Neural cell (in vitro differentiated cells): Measurements from ENCODE around the gene ADIPOQ. TPM values are rescaled to one million over a fixed set of nuclear protein-coding genes. Genes with fewer than 3 reads are reported as not detected.

Source experiments
- H2AFZ ChIP-seq: fragments of 200-600, 300-800 bp; sonication (generic), shearing (Covaris generic); 2 replicates; pipeline ENCODE4 v1.6.0; 2014; ENCODE audit warnings: low read depth, mild to moderate bottlenecking, antibody characterized with exemption, low read length, moderate library complexity
- H3F3A ChIP-seq: fragments of 200-600 bp; shearing (Covaris generic); 2 replicates; pipeline ENCODE4 v1.6.1; 2016; ENCODE audit warnings: mild to moderate bottlenecking, moderate library complexity, mixed read lengths, antibody characterized with exemption, low read length; ENCODE audit not compliant: insufficient read depth, poor library complexity, severe bottlenecking
- H3K27ac ChIP-seq: fragments of 200-600, 300-800 bp; sonication (generic), shearing (Covaris generic); 2 replicates; pipeline ENCODE4 v1.5.1; 2014; ENCODE audit warnings: mild to moderate bottlenecking, low read length, moderate library complexity
- H3K27me3 ChIP-seq: fragments of 300-800, 200-600 bp; sonication (generic), shearing (Covaris generic); 2 replicates; pipeline ENCODE4 v1.6.0; 2014; ENCODE audit warnings: mild to moderate bottlenecking, low read depth, low read length, moderate library complexity; ENCODE audit not compliant: insufficient read depth
- H3K36me3 ChIP-seq: fragments of 300-800, 200-600 bp; sonication (generic), shearing (Covaris generic); 2 replicates; pipeline ENCODE4 v1.5.1; 2014; ENCODE audit warnings: mild to moderate bottlenecking, antibody characterized with exemption, low read length, moderate library complexity; ENCODE audit not compliant: insufficient read depth
- H3K4me2 ChIP-seq: fragments of 300-800, 200-600 bp; sonication (generic), shearing (Covaris generic); 2 replicates; pipeline ENCODE4 v1.6.0; 2014; ENCODE audit warnings: mild to moderate bottlenecking, low read length
- H3K4me3 ChIP-seq: fragments of 300-800, 200-600 bp; sonication (generic), shearing (Covaris generic); 2 replicates; pipeline ENCODE4 v1.5.1; 2014; ENCODE audit warnings: mild to moderate bottlenecking, low read length, moderate library complexity
- H3K79me2 ChIP-seq: fragments of 200-600 bp; shearing (Covaris generic); replicated peaks from 2 replicates; pipeline ENCODE4 v1.6.0; 2014; ENCODE audit warnings: mild to moderate bottlenecking, low read length, moderate library complexity; ENCODE audit not compliant: insufficient read depth
- H3K9ac ChIP-seq: fragments of 300-800, 200-600 bp; sonication (generic), shearing (Covaris generic); 2 replicates; pipeline ENCODE4 v1.6.1; 2016; ENCODE audit warnings: mild to moderate bottlenecking, low read length, mixed read lengths
- H3K9me2 ChIP-seq: fragments of 200-600 bp; shearing (Covaris generic); 2 replicates; pipeline ENCODE4 v1.6.1; 2016; ENCODE audit warnings: mild to moderate bottlenecking, low read length, mixed read lengths; ENCODE audit not compliant: insufficient read depth
- H3K9me3 ChIP-seq: fragments of 200-600, 300-800 bp; sonication (generic), shearing (Covaris generic); 2 replicates; pipeline ENCODE4 v1.6.1; 2016; ENCODE audit warnings: mild to moderate bottlenecking, mixed run types, low read length, moderate library complexity, mixed read lengths
- H4K20me1 ChIP-seq: fragments of 200-600 bp; shearing (Covaris generic); 2 replicates; pipeline ENCODE4 v1.6.1; 2016; ENCODE audit warnings: mild to moderate bottlenecking, mixed run types; ENCODE audit not compliant: insufficient read depth
- EP300 ChIP-seq: fragments of 450-650 bp; conservative IDR thresholded peaks from 2 replicates; pipeline ENCODE4 v1.6.1; 2014; ENCODE audit warnings: antibody characterized with exemption, mild to moderate bottlenecking, moderate library complexity; ENCODE audit not compliant: poor library complexity, severe bottlenecking
- EZH2 ChIP-seq: fragments of 200-600, 300-800 bp; shearing (Covaris generic), sonication (generic); IDR thresholded peaks from 2 replicates; pipeline ENCODE4 v1.6.1; 2014; ENCODE audit warnings: antibody characterized with exemption, low read length, borderline replicate concordance, mild to moderate bottlenecking; ENCODE audit not compliant: insufficient read depth, poor library complexity, severe bottlenecking
- MXI1 ChIP-seq: fragments of 450-650 bp; conservative IDR thresholded peaks from 2 replicates; pipeline ENCODE4 v1.6.1; 2014; ENCODE audit warnings: antibody characterized with exemption, mild to moderate bottlenecking; ENCODE audit not compliant: poor library complexity, severe bottlenecking
- POLR2AphosphoS5 ChIP-seq: IDR thresholded peaks from 2 replicates; pipeline ENCODE4 v1.6.1; 2012
- RAD21 ChIP-seq: fragments of 450-650 bp; conservative IDR thresholded peaks from 2 replicates; pipeline ENCODE4 v1.6.1; 2014; ENCODE audit warnings: antibody characterized with exemption, mild to moderate bottlenecking, moderate library complexity
- SMC3 ChIP-seq: fragments of 450-650 bp; conservative IDR thresholded peaks from 2 replicates; pipeline ENCODE4 v1.6.1; 2014; ENCODE audit warnings: antibody characterized with exemption, mild to moderate bottlenecking, moderate library complexity; ENCODE audit not compliant: poor library complexity
- TAF1 ChIP-seq: IDR thresholded peaks from 2 replicates; pipeline ENCODE4 v1.6.1; 2012; ENCODE audit warnings: low read depth
- polyA plus RNA-seq: library from polyadenylated mRNA; depleted of rRNA; stranded (reverse); fragments of >200 nt; gene quantifications from 2 replicates; pipeline ENCODE4 v1.2.3, GENCODE V29; 2014
- TF ChIP-seq, protein P1 (sequence below): IDR thresholded peaks from 2 replicates; pipeline ENCODE4 v1.6.1; 2012; ENCODE audit warnings: borderline replicate concordance
- TF ChIP-seq, protein P2 (sequence below): fragments of 450-650 bp; IDR thresholded peaks from 2 replicates; pipeline ENCODE4 v1.5.1; 2014; ENCODE audit warnings: antibody characterized with exemption, mild to moderate bottlenecking, moderate library complexity; ENCODE audit not compliant: poor library complexity, severe bottlenecking

The ADIPOQ gene
- polyA plus RNA-seq, 1 donor from 2014 or later = not detected

DNA sequence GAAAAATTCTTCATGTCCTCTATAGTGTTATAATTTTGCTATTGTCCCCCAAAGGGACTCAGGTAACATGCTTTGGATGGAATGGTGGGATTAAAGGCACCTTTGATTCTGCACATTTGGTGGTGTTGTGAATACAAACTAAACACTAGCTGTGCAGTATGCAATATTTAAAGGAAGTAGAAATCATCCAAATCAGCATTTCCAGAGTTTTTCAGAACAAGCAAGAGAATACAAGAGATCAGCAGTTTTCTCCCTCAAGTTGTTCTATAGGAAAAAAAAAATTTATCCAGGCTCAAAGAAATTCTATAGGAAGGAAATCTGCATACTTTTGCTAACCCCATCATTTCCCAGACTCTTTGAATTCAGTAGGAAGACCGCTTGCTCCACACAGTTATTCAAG, 10.2 kb upstream of the ADIPOQ start:
- H3K27me3 ChIP-seq = peaks cover 38% of the 10 kb centered on the region

DNA sequence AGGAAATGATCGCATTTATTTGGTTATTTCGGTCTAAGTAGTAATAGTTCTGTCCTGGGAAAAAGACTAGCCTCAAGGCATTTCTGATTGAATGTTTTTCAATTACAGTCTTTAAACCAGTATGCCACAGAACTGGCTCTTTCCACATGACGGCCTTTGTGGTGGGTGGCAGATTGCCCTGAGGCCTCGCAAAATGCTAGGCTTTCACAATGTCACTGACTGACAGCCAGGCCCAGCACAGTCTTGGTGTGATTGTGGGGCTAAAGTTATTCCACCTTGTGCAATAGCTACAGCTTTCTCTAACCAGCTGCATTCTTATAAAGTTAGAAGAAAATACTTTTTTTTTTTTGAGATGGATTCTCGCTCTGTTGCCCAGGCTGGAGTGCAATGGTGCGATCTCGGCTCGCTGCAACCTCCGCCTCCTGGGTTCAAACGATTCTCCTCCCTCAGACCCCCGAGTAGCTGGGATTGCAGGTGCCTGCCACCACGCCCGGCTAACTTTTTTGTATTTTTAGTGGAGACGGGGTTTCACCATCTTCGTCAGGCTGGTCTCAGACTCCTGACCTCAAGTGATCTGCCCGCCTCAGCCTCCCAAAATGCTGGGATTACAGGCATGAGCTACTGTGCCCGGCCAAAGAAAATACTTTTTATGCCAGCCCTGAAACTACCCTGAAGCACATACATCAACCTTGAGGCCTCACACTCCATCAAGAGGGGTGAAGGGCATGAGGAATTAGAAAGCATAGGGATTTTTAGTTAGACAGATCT, 2.5 kb upstream of the ADIPOQ start:
- Histone ChIP-seq H3K27ac (no peak overlapping the region), H3K36me3 (no peaks in the 10 kb centered on the region), H3K9me2 (no peaks in the 10 kb centered on the region), H2AFZ (no peak overlapping the region), H3K27me3 (no peaks in the 10 kb centered on the region), H3K4me3 (no peak overlapping the region), H3K4me2 (no peak overlapping the region), H3K9ac (no peak overlapping the region), H4K20me1 (no peaks in the 10 kb centered on the region), H3F3A (no peaks in the 10 kb centered on the region), H3K9me3 (no peaks in the 10 kb centered on the region), H3K79me2 (no peaks in the 10 kb centered on the region)
- no peak for TF ChIP-seq SMC3
- TF ChIP-seq POLR2AphosphoS5 = peak; percentile 17
- TF ChIP-seq, protein P1, sequence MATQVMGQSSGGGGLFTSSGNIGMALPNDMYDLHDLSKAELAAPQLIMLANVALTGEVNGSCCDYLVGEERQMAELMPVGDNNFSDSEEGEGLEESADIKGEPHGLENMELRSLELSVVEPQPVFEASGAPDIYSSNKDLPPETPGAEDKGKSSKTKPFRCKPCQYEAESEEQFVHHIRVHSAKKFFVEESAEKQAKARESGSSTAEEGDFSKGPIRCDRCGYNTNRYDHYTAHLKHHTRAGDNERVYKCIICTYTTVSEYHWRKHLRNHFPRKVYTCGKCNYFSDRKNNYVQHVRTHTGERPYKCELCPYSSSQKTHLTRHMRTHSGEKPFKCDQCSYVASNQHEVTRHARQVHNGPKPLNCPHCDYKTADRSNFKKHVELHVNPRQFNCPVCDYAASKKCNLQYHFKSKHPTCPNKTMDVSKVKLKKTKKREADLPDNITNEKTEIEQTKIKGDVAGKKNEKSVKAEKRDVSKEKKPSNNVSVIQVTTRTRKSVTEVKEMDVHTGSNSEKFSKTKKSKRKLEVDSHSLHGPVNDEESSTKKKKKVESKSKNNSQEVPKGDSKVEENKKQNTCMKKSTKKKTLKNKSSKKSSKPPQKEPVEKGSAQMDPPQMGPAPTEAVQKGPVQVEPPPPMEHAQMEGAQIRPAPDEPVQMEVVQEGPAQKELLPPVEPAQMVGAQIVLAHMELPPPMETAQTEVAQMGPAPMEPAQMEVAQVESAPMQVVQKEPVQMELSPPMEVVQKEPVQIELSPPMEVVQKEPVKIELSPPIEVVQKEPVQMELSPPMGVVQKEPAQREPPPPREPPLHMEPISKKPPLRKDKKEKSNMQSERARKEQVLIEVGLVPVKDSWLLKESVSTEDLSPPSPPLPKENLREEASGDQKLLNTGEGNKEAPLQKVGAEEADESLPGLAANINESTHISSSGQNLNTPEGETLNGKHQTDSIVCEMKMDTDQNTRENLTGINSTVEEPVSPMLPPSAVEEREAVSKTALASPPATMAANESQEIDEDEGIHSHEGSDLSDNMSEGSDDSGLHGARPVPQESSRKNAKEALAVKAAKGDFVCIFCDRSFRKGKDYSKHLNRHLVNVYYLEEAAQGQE = no peak
- no peak for TF ChIP-seq TAF1
- TF ChIP-seq, protein P2, sequence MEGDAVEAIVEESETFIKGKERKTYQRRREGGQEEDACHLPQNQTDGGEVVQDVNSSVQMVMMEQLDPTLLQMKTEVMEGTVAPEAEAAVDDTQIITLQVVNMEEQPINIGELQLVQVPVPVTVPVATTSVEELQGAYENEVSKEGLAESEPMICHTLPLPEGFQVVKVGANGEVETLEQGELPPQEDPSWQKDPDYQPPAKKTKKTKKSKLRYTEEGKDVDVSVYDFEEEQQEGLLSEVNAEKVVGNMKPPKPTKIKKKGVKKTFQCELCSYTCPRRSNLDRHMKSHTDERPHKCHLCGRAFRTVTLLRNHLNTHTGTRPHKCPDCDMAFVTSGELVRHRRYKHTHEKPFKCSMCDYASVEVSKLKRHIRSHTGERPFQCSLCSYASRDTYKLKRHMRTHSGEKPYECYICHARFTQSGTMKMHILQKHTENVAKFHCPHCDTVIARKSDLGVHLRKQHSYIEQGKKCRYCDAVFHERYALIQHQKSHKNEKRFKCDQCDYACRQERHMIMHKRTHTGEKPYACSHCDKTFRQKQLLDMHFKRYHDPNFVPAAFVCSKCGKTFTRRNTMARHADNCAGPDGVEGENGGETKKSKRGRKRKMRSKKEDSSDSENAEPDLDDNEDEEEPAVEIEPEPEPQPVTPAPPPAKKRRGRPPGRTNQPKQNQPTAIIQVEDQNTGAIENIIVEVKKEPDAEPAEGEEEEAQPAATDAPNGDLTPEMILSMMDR = no peak
- TF ChIP-seq EP300 = no peak
- TF ChIP-seq MXI1 = no peak

More for the DNA sequence above, 10.2 kb upstream of the ADIPOQ start:
- Histone ChIP-seq H3K36me3 (no peaks in the 10 kb centered on the region), H3K4me2 (no peak overlapping the region), H3K27ac (no peak overlapping the region), H3F3A (no peaks in the 10 kb centered on the region), H3K9me3 (no peaks in the 10 kb centered on the region), H4K20me1 (no peaks in the 10 kb centered on the region), H3K9me2 (no peaks in the 10 kb centered on the region), H3K9ac (no peak overlapping the region), H2AFZ (no peak overlapping the region), H3K79me2 (no peaks in the 10 kb centered on the region), H3K4me3 (no peak overlapping the region)
- no peak for TF ChIP-seq MXI1
- no peak for TF ChIP-seq SMC3
- TF ChIP-seq, protein P1 = no peak
- TF ChIP-seq POLR2AphosphoS5 = no peak
- TF ChIP-seq, protein P2 = no peak
- no peak for TF ChIP-seq RAD21
- TF ChIP-seq TAF1 = no peak
- TF ChIP-seq EZH2 = no peak
- TF ChIP-seq EP300 = no peak
